ENCODE results near the gene EPN1.

DNA sequence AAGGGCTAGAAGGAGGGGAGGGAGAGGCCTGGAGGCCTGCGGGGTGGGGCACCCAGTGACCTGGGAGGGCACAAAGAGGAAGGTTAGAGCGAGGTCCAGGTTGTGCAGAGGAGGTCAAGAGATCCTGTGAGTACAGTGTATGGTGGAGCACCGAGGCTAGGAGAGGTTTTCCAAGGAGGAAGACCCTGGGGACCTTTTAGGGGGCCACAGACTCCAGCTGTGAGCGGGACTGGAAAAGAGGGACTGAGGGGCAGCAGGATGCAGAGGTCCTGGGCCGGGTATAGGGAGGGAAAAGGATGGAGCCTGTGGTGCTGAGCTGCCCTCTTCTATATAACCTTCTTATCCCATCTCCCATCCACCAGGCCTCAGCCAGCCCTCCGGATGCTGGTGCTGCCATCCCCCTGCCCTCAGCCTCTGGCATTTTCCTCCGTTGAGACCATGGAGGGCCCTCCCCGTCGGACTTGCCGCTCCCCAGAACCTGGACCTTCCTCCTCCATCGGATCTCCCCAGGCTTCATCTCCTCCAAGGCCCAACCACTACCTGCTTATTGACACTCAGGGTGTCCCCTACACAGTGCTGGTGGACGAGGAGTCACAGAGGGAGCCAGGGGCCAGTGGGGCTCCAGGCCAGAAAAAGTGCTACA lies 30.7 kb upstream of the EPN1 start:
- TF ChIP-seq FOS (IDR thresholded peaks at IDR 0.05; ENCODE audit: extremely low read depth, insufficient read length) (no peak), KLF6 (CRISPR knock-in tag; IDR thresholded peaks at IDR 0.05; ENCODE audit: borderline replicate concordance) (no peak), SIN3A (IDR thresholded peaks at IDR 0.05; ENCODE audit: borderline replicate concordance in 2 of 2, control insufficient read depth in 1 of 2, low read depth in 2 of 2, low read length in 2 of 2) (no peak), NR2C2 (CRISPR knock-in tag; IDR thresholded peaks at IDR 0.05) (no peak), NR2C2 (tag; IDR thresholded peaks at IDR 0.05) (no peak)
- TF ChIP-seq, protein P1, sequence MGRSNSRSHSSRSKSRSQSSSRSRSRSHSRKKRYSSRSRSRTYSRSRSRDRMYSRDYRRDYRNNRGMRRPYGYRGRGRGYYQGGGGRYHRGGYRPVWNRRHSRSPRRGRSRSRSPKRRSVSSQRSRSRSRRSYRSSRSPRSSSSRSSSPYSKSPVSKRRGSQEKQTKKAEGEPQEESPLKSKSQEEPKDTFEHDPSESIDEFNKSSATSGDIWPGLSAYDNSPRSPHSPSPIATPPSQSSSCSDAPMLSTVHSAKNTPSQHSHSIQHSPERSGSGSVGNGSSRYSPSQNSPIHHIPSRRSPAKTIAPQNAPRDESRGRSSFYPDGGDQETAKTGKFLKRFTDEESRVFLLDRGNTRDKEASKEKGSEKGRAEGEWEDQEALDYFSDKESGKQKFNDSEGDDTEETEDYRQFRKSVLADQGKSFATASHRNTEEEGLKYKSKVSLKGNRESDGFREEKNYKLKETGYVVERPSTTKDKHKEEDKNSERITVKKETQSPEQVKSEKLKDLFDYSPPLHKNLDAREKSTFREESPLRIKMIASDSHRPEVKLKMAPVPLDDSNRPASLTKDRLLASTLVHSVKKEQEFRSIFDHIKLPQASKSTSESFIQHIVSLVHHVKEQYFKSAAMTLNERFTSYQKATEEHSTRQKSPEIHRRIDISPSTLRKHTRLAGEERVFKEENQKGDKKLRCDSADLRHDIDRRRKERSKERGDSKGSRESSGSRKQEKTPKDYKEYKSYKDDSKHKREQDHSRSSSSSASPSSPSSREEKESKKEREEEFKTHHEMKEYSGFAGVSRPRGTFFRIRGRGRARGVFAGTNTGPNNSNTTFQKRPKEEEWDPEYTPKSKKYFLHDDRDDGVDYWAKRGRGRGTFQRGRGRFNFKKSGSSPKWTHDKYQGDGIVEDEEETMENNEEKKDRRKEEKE (IDR thresholded peaks at IDR 0.05; ENCODE audit: borderline replicate concordance in 1 of 2, control insufficient read depth in 1 of 2, low read depth in 2 of 2, low read length in 1 of 2) = no peak
- TF ChIP-seq, protein P2, sequence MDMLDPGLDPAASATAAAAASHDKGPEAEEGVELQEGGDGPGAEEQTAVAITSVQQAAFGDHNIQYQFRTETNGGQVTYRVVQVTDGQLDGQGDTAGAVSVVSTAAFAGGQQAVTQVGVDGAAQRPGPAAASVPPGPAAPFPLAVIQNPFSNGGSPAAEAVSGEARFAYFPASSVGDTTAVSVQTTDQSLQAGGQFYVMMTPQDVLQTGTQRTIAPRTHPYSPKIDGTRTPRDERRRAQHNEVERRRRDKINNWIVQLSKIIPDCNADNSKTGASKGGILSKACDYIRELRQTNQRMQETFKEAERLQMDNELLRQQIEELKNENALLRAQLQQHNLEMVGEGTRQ (CRISPR knock-in tag; IDR thresholded peaks at IDR 0.05) = no peak
